NCI-H1092 treated with DMSO at 0.1 percent for 48 hours (cell line): ENCODE measurements around the gene KRT84.
A peak's percentile ranks its signal among the peaks of the same experiment; 100 is the strongest.
"Not testable (repeated sequence)": the region's sequence is repeated elsewhere in the genome, so short reads cannot be mapped to it uniquely, and the experiment has no call there.

Experiments used
- DNase-seq: peaks from one replicate; lab custom pipeline; 2025; lab: John Stamatoyannopoulos, UW

KRT84 gene

DNA sequence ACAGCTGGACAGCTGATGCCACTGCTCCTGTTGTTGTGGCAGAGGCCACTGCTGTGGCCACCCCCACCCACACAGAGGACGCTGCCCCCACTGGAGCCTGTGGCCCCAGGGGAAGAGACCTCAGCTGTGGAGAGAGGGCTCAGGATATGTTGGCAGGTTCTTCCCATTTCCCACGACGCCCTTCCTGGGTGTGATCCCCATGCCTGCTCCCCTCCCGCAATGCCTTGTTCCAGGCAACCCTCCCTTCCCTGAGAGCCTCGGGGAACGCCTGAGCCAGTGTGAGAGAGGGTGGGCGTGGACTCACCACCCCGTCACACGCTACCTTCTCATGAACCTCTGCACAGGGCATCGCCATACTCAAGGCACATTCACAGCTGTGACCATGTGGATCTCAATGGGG, 26.4 kb upstream of the KRT84 start:
- DNase-seq = no peak

GRCh38 chr12:52410589-52411248, 25.3 kb upstream of the KRT84 start:
- not testable (repeated sequence) for DNase-seq

- DNase-seq = no peak
Observed at GRCh38 chr12:52407918-52408317, 22.5 kb upstream of the KRT84 start.

DNA sequence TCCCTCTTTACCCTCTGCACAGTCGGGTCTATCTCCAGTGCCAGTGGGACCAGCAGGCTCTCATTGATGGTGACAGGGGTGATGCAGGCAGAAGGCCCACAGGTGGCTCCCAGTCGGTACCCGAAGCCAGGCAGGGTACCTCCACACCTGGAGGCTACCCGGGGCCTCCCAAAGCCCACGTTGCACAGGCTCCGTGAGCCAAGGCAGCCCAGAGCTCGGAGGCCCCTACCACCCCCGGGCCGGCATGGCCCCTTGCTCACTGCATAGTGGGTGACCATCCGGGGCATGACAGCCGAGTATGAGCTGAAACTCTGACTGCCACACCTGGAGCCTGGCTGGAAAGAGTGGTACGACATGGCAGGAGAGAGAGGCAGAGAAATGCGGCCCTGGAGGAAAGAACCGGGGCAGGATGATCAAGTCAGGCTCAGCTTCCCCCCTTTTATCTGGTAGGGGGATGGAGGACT, 20.5 kb upstream of the KRT84 start, which contains the start of gene KRT82:
Gene KRT82, minus strand, starts transcription at position 414 of the 464 bp plus-strand sequence. Its CDS starts 58 bp downstream, at position 356.
- no peak for DNase-seq

DNA sequence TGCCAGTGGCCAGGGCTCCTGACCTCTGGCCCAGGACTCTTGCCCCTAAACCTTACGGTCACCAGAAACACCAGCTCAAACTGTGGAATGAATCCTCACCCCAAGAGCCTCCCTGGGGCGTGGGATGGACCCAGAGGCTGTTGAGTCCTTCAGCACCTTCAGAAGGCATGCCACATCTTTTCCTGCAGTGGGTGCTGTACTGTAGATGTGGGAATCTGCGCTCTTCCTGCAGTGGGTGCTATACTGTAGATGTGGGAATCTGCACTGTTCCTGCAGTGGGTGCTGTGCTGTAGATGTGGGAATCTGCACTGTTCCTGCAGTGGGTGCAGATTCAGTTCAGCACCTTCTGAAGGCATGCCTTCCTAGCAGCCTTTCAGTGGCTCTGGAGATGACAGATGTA, 19.5 kb upstream of the KRT84 start:
- DNase-seq = no peak

DNA sequence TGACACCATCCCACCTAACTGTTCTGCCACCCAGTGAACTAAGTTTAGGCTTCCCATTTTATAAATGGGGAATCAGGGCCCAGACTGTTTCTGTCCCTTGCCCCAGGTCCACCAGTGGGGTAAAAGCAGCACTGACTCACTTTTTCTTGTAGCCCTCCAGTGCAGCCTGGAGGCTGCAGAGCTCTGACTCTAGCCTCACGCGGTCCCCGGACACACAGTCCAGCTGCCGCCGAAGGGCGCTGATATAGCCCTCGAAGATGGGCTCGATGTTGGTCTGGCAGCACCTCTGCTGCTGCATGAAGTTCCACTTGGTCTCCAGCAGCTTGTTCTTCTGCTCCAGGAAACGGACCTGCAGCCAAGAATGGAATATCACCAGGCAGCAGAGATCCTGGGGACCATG, 18.1 kb upstream of the KRT84 start:
- no peak for DNase-seq

DNA sequence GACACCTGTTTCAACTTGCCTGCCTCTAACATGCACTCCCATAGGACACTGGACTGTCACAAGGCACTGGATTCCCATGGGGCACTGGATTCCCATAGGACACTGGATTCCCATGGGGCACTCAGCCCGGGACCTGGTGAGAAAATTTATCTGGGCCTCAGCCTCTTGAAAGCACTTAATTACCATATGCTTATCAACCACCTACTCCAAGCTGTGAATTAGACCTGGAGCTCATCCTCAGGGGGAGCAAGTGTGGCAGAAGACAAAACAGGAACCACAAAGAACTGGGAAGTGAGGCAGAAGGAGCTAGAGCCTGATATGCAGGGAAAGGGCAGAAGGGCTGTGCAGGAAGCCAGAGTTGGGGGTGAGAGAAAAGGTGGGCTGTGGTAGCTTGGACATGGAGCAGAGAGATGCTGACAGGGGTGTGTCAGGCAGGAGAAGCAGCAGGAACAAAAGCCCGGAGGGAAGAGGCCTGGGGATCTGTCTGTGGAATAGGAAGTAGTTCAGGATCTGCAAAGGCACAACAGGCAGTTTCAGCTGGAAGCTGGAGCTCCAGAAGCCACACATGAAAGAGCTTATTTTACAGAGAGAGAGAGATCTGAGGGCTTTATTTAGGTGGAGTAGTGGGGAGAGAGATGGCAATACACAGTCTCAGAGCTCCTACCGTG, 17.6 kb upstream of the KRT84 start:
- no peak for DNase-seq

GRCh38 chr12:52402377-52402776, 16.9 kb upstream of the KRT84 start:
- DNase-seq = no peak

- DNase-seq = no peak
Observed at GRCh38 chr12:52401926-52402325, 16.5 kb upstream of the KRT84 start.

- no peak for DNase-seq
Observed at GRCh38 chr12:52401526-52401925, 16.1 kb upstream of the KRT84 start.

- no peak for DNase-seq
Observed at GRCh38 chr12:52400906-52401305, 15.5 kb upstream of the KRT84 start.

DNA sequence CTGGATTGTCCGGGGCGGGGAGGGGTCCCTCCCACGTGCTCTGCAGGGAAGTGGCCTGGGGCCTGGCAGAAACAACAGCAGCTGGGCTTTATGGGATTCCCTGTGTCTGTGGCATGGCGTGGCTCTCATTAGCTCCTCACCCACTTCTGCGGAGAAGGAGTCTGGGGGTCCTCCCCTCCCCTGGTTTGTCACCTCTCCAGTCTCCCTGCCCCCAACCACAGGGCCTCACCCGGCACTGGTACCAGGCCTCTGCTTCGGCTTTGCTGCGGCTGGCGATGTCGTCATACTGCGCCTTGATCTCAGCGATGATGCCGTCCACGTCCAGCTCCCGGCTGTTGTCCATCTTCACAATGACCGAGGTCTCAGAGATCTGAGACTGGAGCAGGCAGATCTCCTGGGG, 14.3 kb upstream of the KRT84 start:
- no peak for DNase-seq

DNA sequence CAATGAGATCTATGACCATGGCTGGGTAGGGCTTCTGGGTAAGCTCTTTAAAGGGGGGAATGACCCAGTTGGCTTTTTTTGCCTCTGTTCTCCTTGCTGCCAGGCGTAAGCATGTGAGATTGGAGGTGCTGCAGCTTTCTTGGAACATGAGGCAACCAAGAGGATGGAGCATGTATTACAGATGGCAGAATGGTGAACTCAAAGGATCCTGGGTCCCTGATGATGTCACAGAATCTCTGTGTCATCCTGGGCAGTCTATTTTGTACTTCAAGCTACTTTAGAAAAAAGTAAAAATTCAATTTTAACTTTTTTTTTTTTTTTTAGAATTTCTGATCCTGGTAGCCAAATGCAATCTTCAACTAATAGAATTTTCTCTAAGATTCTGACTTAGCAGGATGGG, 12.7 kb upstream of the KRT84 start:
- DNase-seq = no peak

GRCh38 chr12:52396656-52397055, 11.2 kb upstream of the KRT84 start:
- DNase-seq = no peak

- DNase-seq = no peak
Observed at GRCh38 chr12:52395761-52396434, 10.4 kb upstream of the KRT84 start.

DNA sequence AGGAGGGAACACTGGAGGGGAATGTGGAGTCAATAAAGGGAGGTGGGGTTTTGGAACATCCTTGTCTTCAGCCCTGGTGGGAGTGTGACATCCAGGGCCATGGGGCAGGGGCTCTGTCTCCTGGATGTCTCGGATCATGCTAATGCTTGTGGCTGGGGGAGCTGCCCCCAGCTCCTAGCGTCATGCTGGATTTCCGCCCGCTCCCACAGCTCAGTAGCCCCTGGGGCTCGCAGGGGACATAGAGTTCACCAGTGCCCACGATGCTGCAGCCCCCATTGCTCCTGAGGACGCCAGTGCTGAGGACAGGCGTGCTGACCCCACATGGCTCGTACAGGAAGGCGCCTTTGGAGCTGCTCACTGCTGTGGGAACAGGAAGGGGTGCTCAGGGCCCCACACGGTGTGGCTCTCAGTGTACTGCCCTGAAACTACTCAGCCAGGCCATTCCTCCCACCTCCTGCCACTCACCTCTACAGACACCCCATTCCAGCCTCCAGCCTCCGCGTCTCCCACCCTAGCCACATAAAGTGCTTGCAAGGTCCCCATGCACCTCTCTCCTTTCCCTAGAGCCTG, 9.5 kb upstream of the KRT84 start:
- DNase-seq = no peak

DNA sequence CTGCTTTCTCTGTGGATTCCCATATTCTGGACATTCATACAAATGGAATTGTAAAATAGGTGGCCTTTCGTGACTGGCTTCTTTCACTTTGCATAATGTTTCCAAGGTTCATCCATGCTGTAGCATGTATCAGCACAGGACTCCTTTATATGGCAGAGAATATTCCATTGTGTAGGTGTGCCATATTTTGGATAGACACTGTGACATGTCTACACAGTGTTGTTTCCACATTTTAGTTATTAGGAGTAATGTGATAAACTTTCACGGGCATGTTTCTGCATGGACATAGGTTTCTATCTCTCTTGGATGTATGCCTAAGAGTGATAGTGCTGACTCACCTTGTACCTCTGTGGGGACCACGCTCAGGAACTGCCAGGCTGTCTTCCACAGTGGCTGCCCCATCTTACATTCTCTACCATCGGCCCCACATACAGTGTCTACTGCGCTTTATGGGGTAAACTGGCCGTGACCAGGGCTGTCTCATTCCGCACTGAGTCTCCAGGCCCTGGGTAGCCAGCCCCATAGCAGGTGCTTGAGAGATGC, 7.1 kb upstream of the KRT84 start:
- DNase-seq = no peak

GRCh38 chr12:52391618-52392002, 6.2 kb upstream of the KRT84 start:
- peak; percentile 86 for DNase-seq

- peak; percentile 27 for DNase-seq
Observed at GRCh38 chr12:52390739-52391617, 5.5 kb upstream of the KRT84 start.

DNA sequence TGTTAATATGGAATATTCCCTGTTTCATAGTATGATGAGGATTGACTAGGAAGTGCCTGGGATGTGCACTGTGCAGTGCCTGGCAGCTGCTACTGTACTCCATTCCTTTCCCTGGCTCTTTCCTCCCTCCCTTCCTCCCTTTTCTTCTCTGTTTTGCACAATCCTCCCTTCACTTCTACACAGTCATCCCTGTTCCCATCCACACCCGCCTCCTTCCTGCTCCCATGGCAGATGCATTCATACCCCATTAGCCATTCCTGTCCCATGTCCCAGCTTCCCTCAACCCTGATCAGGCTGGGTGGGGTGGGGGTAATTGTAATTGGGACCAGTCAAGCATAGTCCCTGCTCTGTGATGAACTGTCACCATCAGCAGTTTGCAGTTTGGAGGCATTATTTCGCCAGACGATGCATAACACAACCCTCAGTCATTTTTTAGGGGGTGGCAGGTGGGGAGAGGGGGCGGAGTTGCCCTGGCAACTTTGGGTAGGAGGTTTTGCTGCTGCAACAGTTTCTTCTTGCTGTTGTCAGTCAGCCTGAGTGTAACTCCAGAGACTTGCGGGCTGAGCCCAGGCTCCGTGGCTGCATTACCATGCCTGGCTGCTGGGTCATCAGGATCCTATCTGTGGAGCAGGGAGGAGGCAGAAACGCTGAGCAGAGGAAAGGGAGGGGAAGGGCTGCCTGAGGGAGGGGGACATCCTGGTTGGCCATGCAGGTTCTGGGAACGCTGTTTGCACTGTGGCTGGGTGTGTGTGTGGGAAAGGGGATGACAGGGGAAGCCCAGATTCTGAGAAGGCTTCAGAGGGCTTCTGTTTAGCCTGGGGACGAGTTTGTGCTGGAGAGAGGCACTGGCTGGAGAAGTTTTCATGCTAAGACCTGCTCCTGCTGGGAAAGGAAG, 4.1 kb upstream of the KRT84 start:
- no peak for DNase-seq

- no peak for DNase-seq
Observed at GRCh38 chr12:52387859-52388258, 2.4 kb upstream of the KRT84 start.
